Spinal cord (tissue), 10 donors: ENCODE results near the gene OR5V1. TPM values are rescaled to one million over a fixed set of nuclear protein-coding genes. Genes with fewer than 3 reads are reported as not detected.

Experiments
- DNase-seq, 6 donors: peaks; one replicate each; pipeline versions ENCODE4 v3.0.0 to v3.0.0-alpha.2; 2013 to 2015; ENCODE audit warnings: low spot score in 6 of 6, low read depth in 4 of 6
- H3K27ac ChIP-seq: one replicate; pipeline ENCODE4 v1.5.1; 2013; ENCODE audit warnings: low read depth, low read length, control low read depth
- H3K27me3 ChIP-seq: one replicate; pipeline ENCODE4 v1.6.1; 2013; ENCODE audit warnings: low read length; ENCODE audit not compliant: control insufficient read depth, insufficient read depth
- H3K36me3 ChIP-seq: one replicate; pipeline ENCODE4 v1.6.1; 2013; ENCODE audit warnings: low read length; ENCODE audit not compliant: control insufficient read depth, insufficient read depth
- H3K4me1 ChIP-seq: one replicate; pipeline ENCODE4 v1.6.1; 2013; ENCODE audit warnings: low read length; ENCODE audit not compliant: control insufficient read depth, insufficient read depth
- H3K4me3 ChIP-seq: one replicate; pipeline ENCODE4 v1.5.1; 2013; ENCODE audit warnings: low read depth, low read length, control low read depth
- H3K9me3 ChIP-seq: one replicate; pipeline ENCODE4 v1.6.1; 2013; ENCODE audit warnings: low read length; ENCODE audit not compliant: control insufficient read depth, insufficient read depth
- WGBS: methylation state at CpG from one replicate; pipeline ENCODE4 v1.1.5; 2013; ENCODE audit warnings: missing lambda C conversion rate; ENCODE audit not compliant: insufficient coverage; 5-methylcytosine and 5-hydroxymethylcytosine counted together
- long read RNA-seq, 4 donors: transcript quantifications; one replicate each; lab custom pipeline, GENCODE V29; 2026
- polyA plus RNA-seq, 2 donors: library from polyadenylated mRNA; unstranded; fragments of 120-200 nt; gene quantifications; one replicate each; pipeline ENCODE4 v1.2.1, GENCODE V29; 2013; ENCODE audit not compliant: insufficient read length in 2 of 2
- total RNA-seq, 2 donors: library from RNA; depleted of rRNA in 1 of 2; stranded (reverse); fragments of 120-200 nt in 1 of 2; fragments of >200 nt in 1 of 2; gene quantifications; one replicate each; pipeline versions ENCODE4 v1.2.3 to v1.2.4, GENCODE V29; 2013 to 2014
- donor health status: healthy.

The OR5V1 gene
- total RNA-seq (not detected), polyA plus RNA-seq (not detected)
- long read RNA-seq, donor 1 = 0 reads
- long read RNA-seq, donor 2, partial matches to known transcripts = 0 of 1 reads
- long read RNA-seq, donor 2, other reads (novel, unspliced or antisense) = 0 of 1 reads
- long read RNA-seq, donor 3 = 0 reads
- long read RNA-seq, donor 4 = 0 reads

DNA sequence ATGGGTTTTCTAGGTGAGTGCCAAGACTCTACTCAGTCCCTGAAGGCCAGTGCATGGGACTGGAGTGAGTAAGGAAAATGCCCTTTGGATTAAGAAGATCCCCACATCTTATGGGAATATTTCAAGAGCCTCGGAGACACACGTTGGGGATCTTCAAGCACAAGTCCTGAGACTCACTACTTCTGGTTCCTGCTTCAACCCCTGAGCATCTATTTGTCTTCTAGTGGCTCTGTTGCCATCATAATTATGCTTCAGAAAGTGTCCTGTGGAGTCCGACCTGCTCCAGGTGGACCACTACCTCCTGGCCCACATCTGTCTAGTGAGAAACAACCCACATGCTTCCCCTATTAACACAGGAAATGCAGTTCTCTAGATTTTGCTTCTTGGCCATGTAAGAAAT lies at the start of gene OR5V1:
Gene OR5V1 (minus strand): TSS at position 101 of the 400 bp plus-strand sequence. CDS start 12,670 bp downstream, outside the sequence.
- Histone ChIP-seq H3K36me3 (no peaks in the 10 kb centered on the region), H3K4me3 (no peak within 1 kb of the TSS), H3K4me1 (no peaks in the 10 kb centered on the region), H3K27ac (no peak within 1 kb of the TSS), H3K27me3 (no peaks in the 10 kb centered on the region), H3K9me3 (no peaks in the 10 kb centered on the region)
- 83% methylated on average over 3 of the region's 3 CpGs for WGBS
- no peak for DNase-seq

DNA sequence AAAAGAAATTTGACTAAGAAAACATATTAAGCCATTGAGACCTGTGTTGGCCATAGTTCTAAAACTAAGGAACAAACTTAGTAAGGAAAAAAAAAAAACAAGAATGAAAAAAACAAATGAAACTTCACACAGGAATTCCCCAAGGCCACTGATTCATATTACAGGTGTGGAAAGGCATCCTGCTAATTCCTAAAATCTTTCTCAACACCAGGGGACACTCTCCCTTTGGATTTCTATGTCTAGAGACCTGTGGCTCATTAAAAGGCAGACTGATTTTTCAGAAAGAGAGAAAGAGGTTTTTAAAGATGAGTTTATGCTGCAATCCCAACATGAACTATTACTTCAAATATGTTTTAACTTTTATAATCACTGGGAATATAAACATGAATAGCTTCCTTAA lies 45.9 kb upstream of the OR5V1 start, which contains the start of gene OR12D1:
Gene OR12D1 (plus strand): TSS at position 341 of the 400 bp plus-strand sequence.
- Histone ChIP-seq H3K27ac (no peak within 1 kb of the TSS), H3K4me3 (no peak within 1 kb of the TSS), H3K4me1 (no peaks in the 10 kb centered on the region), H3K9me3 (no peaks in the 10 kb centered on the region), H3K36me3 (no peaks in the 10 kb centered on the region), H3K27me3 (no peaks in the 10 kb centered on the region)
- DNase-seq = no peak

DNA sequence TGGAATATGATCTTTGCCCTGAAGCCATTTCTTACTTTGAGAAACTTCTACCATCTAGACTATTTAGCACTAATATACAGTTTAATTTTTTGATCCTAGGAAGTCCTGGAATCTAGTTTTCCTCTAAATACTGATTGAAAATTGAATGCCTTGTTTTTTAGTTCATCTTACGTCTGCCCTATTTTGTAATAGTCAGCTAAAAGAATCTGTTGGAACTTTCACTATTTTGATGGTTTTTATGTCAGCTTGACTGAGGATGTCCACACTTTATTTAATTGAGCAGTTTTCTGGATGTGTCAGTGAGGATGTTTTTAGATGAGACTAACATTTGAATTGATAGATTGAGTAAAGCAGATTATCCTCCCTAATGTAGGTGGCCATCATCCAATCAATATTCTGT lies 35.1 kb upstream of the OR5V1 start:
- H3K27me3 ChIP-seq = no peaks in the 10 kb centered on the region
- H3K4me3 ChIP-seq = no peak overlapping the region
- no peaks in the 10 kb centered on the region for H3K4me1 ChIP-seq
- WGBS = no CpG with 5 or more reads among the region's 1 CpG
- H3K36me3 ChIP-seq = no peaks in the 10 kb centered on the region
- H3K9me3 ChIP-seq = no peaks in the 10 kb centered on the region
- no peak for DNase-seq
- H3K27ac ChIP-seq = no peak overlapping the region

DNA sequence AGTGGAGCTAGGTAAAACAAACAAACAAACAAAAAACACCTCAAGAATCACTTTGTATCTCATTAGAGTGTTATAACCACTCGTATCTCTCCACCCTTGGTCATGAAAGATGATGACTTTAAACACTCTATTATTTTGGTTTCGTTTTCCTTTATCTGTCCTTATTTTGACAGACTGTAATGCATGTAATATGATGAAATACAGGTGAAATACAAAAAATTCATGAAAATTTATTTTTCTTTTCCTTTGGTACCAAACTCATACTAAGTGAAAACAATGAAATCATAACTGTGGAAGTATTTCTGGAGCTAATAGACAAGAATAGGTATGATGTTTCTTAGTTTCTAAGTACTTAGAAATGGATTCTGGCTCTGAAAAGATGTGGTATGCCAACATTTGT lies 30.9 kb upstream of the OR5V1 start:
- H3K4me1 ChIP-seq = no peaks in the 10 kb centered on the region
- no CpG with 5 or more reads among the region's 2 CpGs for WGBS
- no peak overlapping the region for H3K27ac ChIP-seq
- H3K27me3 ChIP-seq = no peaks in the 10 kb centered on the region
- DNase-seq = no peak
- H3K9me3 ChIP-seq = no peaks in the 10 kb centered on the region
- H3K36me3 ChIP-seq = no peaks in the 10 kb centered on the region
- no peak overlapping the region for H3K4me3 ChIP-seq

DNA sequence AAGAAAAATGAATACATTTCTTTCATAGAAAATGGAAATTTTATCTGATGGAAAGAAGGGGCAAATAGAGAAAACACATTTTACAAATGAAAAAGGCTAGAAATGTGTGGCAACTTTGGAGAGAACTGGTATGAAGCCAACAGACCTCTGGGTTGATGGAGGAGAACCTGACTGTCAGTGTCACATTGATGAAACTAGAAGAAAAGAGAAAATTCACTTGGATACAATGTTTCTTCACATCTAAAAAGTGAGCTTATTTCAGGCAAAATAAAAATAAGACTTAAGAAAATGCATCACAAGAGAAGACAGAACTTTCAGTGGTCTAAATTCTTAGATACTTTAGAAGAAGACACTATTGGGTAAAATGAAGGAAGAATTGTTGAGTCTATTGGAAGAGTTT lies 26.7 kb upstream of the OR5V1 start, which contains the start of gene OR12D2:
Gene OR12D2 (plus strand): TSS at position 301 of the 400 bp plus-strand sequence. CDS start 1,069 bp downstream, outside the sequence.
- H3K9me3 ChIP-seq = no peaks in the 10 kb centered on the region
- no peak within 1 kb of the TSS for H3K27ac ChIP-seq
- no peaks in the 10 kb centered on the region for H3K36me3 ChIP-seq
- DNase-seq = no peak
- H3K4me3 ChIP-seq = no peak within 1 kb of the TSS
- no peaks in the 10 kb centered on the region for H3K4me1 ChIP-seq
- H3K27me3 ChIP-seq = no peaks in the 10 kb centered on the region

DNA sequence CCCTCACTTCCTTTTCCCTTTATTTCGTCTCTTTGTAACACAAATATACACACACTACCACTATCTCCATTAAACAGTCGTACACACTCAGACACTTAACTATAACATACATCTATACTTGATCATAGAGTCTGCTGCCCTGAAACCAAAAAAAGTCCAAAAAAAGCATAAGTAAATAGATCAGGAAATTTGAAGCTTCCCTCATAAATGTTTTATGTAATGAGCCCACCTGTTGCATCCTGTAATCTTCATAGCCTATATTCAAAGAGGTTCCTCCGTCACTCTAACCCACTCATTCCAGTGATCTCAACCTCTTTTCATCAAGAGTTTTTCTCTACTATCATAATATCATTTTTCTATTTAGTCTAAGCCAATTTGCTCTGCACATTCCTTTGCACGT lies 19.9 kb upstream of the OR5V1 start:
- H3K27me3 ChIP-seq = no peaks in the 10 kb centered on the region
- no peak for DNase-seq
- H3K4me3 ChIP-seq = no peak overlapping the region
- 64% methylated on average over 3 of the region's 4 CpGs for WGBS
- no peak overlapping the region for H3K27ac ChIP-seq
- no peaks in the 10 kb centered on the region for H3K36me3 ChIP-seq
- H3K4me1 ChIP-seq = no peaks in the 10 kb centered on the region
- no peaks in the 10 kb centered on the region for H3K9me3 ChIP-seq

DNA sequence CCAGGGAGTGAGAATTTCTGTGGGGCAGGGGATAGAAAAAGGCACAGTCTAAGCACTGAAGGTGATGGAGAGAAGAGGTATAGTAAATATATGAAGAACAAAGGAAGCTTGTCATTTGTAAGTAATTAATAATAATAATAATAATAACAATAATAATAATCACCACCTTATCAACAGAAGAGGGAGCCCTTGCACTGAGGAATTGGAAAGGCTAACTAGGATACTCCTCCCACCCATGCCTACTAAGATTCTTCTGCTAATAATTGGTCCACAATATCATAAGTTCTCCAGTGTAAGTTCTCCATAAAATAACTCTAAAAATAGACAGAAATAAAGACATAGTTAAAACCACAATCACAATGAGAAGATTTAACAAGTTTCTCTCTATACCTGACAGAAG lies 7.3 kb upstream of the OR5V1 start:
- H3K4me1 ChIP-seq = no peaks in the 10 kb centered on the region
- no peak overlapping the region for H3K27ac ChIP-seq
- H3K4me3 ChIP-seq = no peak overlapping the region
- H3K9me3 ChIP-seq = no peaks in the 10 kb centered on the region
- no peaks in the 10 kb centered on the region for H3K27me3 ChIP-seq
- H3K36me3 ChIP-seq = no peaks in the 10 kb centered on the region
- no peak for DNase-seq

DNA sequence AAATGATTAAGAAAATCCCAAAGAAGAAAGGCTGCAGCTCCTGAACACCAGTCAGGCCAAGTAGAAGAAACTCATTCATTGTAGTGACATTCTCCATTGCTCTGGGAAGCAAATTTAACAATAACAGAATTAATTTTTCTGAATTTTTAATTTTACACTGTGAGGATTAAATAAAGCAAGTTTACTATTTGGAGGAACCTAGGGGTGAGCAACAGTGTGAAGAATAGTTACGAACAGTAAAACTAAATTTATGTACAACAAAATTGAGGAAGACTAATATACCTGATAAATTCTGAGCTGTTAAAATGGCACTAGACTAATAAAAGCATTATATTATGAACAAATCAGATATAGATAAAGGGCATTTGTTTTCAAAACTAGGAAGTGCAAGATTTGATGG lies 6.5 kb upstream of the OR5V1 start, which contains the start of gene OR12D3:
Gene OR12D3 (minus strand): TSS at position 101 of the 400 bp plus-strand sequence. CDS start 4 bp downstream, at position 97.
- Histone ChIP-seq H3K9me3 (no peaks in the 10 kb centered on the region), H3K4me3 (no peak within 1 kb of the TSS), H3K27ac (no peak within 1 kb of the TSS), H3K27me3 (no peaks in the 10 kb centered on the region), H3K4me1 (no peaks in the 10 kb centered on the region), H3K36me3 (no peaks in the 10 kb centered on the region)
- no CpG with 5 or more reads among the region's 1 CpG for WGBS
- DNase-seq = no peak

DNA sequence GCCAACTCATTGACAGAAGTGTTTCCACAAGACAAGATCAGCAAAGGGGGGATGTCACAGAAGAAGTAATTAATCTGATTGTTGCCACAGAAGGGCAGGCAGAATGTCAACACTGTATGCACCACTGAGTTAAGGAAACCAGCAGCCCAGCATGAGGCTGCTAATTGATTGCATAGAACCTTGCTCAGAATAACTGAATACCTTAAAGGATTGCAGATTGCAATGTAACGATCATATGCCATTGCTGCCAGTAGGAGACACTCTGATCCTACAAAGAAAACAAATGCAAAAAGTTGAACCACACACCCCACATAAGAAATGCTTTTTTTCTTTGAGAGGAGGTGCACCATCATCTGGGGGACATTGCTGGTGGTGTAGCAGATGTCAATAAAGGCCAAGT lies 13.1 kb downstream of the OR5V1 start:
- WGBS = no CpG with 5 or more reads among the region's 1 CpG
- Histone ChIP-seq H3K4me1 (no peaks in the 10 kb centered on the region), H3K36me3 (no peaks in the 10 kb centered on the region), H3K27ac (no peak overlapping the region), H3K9me3 (peaks cover 1% of the 10 kb centered on the region), H3K27me3 (no peaks in the 10 kb centered on the region), H3K4me3 (no peak overlapping the region)
- no peak for DNase-seq

DNA sequence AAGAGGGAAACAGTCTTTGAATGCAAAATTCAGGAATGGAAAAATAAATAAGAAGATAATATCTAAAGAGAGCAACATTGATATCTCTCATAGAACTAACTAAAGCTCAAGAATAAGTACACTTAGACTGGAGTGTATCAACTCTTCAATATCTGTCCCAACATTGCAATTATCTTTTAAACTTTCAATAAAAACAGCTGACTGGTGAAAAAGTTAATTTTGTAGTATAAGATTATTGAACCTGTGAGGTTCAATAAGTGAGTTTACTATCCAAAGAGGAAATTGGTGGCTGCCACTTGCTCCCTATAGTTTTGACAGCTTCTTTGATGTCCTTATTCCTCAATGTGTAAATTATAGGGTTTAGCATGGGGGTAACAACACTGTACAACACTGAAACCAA lies 13.7 kb downstream of the OR5V1 start:
- DNase-seq = no peak
- Histone ChIP-seq H3K4me1 (no peaks in the 10 kb centered on the region), H3K27ac (no peak overlapping the region), H3K9me3 (peaks cover 1% of the 10 kb centered on the region), H3K36me3 (no peaks in the 10 kb centered on the region), H3K4me3 (no peak overlapping the region), H3K27me3 (no peaks in the 10 kb centered on the region)
